ENCODE results near the gene CALML4.
"Not testable (repeated sequence)": the region's sequence is repeated elsewhere in the genome, so short reads cannot be mapped to it uniquely, and the experiment has no call there.

CALML4 gene

GRCh38 chr15:68187559-68187958 lies 17.6 kb downstream of the CALML4 start:
- DNase-seq, result peak; percentile 15

DNA sequence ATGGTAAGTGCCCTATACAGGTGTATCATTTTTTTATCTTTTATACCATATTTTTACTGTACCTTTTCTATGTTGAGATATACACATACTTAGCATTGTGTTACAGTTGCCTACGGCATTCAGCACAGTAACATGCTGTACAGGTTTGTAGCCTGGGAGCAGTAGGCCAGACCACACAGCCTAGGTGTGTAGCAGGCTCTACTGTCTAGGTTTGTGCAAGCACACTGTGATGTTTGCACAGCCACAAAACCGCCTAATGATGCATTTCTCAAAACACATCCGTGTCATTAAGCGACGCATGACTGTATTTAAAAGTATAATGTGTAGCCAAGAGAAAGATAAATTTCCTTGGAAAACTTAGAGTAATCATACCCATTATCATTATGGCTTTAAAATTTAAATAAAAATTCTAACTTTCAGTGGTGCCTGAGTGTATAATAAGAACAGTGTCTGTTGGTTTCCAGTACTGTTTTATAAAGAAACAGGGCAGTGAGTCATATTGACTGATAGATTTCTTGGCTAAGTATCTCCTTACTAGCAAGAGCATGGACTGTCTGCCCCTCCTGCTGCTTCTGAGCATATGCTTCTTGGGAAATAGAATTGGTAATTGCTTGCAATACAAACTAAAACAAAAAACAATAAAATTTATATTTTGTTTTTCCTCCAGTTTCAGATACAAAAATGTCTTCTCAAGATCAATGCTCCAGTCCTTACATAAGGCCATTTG lies 18.3 kb downstream of the CALML4 start:
- DNase-seq, result no peak

GRCh38 chr15:68184616-68185480 lies 20.3 kb downstream of the CALML4 start:
- no peak for DNase-seq

DNA sequence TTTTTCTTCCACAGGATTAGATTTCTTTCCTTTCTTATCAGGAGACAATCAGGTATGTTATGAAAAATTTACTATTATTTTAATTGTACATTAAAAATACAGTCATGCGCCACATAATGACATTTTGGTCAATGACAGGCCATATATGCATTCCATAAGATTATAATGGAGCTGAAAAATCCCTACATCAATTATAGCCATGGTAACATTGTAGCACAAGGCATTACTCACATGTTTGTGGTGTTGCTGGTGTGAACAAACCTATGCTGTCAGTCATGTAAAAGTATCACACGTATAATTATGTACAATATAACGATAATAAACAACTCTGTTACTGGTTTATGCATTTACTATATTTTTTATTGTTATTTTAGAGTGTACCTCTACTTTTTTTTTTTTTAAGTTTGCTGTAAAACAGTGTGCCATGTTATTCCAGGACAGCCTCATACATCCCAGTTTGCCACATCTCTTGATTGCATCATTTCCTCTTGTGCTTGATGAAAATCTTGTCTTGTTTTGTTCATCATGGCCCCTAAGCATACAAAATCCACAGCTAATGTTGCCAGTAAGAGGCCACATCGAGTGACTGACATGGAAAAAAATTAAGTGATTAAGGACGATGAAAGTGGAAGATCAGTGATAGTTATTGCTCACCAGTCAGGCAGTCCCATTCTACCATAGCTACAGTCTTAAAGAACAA lies 21.4 kb downstream of the CALML4 start:
- no peak for DNase-seq

DNA sequence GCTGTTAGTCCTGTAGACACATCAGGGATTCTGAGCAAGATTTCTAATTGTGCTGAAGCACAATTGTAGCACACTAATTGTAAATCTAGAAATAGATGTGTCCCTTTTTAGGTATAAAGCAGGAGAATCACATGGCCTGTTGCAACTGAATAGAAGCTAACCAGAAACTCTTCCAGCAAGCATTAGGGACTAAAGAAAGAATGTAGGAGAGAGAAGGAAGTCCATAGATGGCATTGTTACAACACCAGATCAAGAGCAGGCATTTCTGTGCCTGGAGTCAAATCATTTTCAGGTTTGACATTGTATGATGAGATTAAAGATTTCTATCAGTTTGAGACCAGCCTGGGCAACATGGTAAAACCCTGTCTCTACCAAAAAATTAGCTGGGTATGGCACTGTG lies 27.4 kb downstream of the CALML4 start:
- DNase-seq, result no peak

DNA sequence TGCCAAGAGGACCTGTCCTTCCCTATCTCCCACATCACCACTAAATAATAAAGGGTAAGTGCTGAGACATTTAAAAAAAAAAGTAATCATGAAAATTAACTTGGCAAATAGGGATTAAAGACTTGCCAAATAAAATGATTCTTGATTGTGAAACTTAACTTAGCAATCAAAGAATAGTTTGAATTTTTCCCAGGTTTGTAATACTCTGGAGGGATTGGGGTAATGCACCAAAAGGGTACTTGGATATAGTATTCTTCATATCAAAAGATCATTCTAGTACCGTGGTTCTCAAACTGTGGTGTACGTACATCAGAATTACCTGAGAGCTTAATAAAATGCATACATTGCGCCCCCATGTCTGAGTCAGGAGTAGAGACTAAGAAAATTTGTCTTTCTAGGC lies 28.5 kb downstream of the CALML4 start:
- no peak for DNase-seq

DNA sequence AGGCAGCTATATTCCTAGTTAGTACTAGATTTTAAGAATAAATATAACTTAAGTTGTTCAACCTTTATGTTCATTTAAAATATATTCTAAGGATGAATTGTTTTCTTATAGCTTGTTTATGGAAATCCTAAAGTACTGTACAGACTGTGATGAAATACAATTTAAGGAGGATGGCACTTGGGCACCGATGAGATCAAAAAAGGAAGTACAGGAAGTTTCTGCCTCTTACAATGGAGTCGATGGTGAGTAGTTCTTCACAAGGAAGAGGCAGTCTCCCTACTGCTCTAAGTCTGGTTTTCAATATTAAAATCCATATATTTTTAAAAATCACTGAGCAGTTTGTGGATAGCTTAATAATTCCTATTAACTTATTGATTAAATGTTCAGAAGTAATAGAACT lies 29.6 kb downstream of the CALML4 start:
- no peak for DNase-seq

DNA sequence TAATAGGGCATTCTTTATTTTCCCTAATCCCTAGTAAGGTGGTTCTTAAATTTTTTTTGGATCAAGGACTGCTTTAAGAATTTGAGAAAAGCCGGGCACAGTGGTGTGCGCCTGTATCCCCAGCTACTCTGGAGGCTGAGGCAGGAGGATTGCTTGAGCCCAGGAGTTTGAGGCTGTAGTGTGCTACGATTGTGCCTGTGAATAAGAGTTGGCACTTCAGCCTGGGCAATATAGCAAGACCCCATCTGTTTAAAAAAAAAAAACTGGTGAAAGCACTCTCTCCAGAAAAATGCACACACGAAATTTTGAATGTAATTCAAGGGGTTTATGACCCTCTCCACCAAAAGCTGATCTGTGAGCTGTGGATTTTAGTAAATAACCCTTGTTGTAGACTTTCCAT lies 32.0 kb downstream of the CALML4 start:
- DNase-seq, result no peak

- not testable (repeated sequence) for DNase-seq
These were observed 33.1 kb downstream of the CALML4 start for GRCh38 chr15:68172037-68172436.

DNA sequence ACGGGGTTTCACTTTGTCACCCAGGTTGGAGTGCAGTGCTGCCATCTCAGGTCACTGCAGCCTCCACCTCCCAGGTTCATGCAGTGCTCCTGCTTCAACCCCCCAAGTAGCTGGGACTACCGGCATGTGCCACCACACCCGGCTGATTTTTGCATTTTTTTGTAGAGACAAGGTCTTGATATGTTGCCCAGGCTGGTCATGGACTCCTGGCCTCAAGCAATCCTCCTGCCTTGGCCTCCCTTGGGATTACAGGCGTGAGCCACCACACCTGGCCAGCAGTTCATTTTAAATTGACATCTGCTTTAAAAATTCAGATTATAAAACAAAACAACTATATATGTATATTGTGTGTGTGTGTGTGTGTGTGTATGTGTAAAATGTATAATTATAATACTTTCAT lies 38.3 kb downstream of the CALML4 start:
- DNase-seq, result no peak

DNA sequence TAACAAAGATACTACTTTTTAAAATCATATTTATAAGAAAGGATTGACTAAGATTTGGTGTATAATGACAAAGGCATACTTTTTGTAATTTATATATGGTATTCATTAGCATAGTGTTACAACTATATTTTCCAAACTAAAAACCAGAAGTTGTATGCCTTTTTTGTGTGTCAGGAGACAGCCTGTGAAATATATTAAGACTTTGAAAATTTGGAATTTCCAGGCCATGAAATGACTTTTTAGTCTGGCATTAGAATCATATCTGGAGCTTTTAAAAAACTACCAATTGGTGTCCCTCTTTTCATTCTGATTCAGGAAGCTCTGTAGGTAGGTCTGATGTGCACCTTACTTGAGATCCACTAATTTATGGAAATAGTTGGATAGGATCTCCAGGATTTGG lies 41.9 kb downstream of the CALML4 start:
- DNase-seq, result no peak

DNA sequence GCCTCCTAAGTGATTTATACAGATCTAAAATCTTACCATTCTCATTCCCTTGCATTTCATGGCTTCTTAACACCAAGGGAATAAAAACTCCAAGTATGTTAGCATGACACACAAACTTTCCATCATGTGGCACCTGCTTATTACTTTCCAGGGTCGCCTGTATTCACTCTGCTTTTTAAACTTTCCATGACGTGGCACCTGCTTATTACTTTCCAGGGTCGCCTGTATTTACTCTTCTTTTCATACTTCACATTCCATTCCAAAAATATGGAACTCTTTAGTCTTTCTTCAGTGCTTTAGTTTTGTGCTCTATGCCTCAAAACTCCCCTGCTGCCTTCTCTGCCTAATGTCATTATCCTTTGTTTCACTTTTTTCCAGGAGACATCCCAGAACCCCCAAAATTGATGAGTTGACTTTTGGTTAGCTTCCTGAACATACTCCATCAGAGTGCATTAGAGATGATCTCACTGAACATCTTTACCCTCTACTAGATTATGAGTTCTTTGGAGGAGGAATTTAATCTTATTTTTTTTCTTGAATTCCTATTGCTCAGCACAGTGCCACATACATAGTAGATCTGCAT lies 47.0 kb downstream of the CALML4 start:
- no peak for DNase-seq

GRCh38 chr15:68157074-68157473 lies 48.1 kb downstream of the CALML4 start:
- no peak for DNase-seq

DNA sequence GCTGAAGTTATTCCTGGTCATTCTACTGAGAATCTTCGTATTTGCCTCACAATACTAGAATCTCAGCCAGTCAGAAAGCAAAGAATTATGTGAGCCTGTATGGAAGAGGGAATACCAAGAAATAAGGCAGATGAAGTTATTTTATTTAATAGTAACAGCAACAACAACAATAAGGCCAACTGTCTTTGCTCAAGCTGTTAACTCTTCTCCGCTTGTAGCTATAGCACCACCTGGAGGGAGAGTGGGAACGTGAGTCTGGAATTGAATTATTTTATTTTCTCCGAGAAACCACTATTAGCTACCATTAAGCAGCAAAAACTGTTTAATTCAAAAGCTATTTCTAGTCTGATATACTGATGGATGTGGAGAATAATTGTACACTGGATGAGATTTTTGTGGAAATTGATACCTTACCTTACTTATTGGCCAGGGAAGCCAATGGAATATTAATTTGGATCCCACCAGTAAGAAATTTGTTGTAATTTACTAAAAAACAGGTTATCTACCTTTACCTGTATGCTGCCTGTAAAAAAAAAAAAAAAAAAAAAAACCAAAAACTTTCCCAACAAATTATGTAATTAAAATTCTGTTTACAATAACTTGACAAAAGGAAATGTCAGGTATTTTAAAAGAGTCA lies 50.1 kb downstream of the CALML4 start:
- DNase-seq, result no peak

DNA sequence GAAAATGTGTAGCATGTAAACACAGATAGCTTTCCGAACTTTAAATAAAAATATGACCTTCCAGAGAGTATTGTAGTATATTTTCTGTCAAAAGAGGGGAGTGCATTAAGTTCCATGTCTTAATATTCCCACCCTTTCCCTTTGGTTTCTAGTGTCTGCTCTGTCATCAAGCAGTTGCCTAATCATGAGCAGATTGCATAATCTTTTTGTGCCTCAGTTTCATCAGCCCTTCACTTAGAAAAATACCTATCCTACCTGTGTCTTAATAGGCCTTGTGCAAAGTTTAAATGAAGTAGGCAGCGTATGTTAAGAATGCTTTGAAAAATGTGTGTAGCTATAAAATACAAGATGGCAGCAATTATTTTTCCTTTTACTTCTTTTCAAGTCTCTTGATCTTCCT lies 52.8 kb downstream of the CALML4 start:
- no peak for DNase-seq

- DNase-seq, result no peak
These were observed 53.9 kb downstream of the CALML4 start for GRCh38 chr15:68151277-68151676.

GRCh38 chr15:68150187-68150586 lies 54.9 kb downstream of the CALML4 start:
- DNase-seq, result no peak

GRCh38 chr15:68149059-68149458 lies 56.1 kb downstream of the CALML4 start:
- DNase-seq, result no peak

DNA sequence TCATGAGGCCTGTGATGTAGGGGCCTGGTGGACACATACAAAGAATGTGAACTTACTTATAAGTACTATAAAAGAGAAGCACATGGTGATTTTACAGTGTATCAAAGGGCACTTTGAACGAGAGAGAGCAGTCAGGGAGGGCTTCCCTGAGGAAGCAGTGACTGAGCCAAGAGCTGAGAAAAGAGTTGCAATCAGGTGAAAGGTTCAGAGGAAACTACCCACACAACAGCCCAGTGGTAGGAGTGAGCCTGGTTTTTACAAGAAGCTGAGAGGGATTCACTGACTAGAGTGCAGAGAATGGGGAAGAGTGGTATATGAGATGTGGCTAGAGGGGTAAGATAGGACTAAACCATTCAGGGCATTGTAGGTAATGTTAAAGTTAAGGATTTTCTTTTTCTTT lies 57.1 kb downstream of the CALML4 start:
- DNase-seq, result no peak

- DNase-seq, result no peak
These were observed 59.4 kb downstream of the CALML4 start for GRCh38 chr15:68145706-68146105.

GRCh38 chr15:68143785-68144184 lies 61.3 kb downstream of the CALML4 start:
- DNase-seq, result no peak

GRCh38 chr15:68143129-68143528 lies 62.0 kb downstream of the CALML4 start:
- no peak for DNase-seq
